Lung (tissue), 12 donors: Measurements from ENCODE around the gene ZNF408. TPM values are rescaled to one million over a fixed set of nuclear protein-coding genes. Genes with fewer than 3 reads are reported as not detected.

ENCODE experiments used
- ATAC-seq: fragments of 200-7000 bp; cut with Tn5 transposase; one replicate; pipeline ENCODE4 v1.9.1; 2020; ENCODE audit warnings: moderate number of reproducible peaks; ENCODE audit not compliant: insufficient read depth, low FRiP score
- DNase-seq, 3 donors: peaks; one replicate each; pipeline ENCODE4 v3.0.0-alpha.2; 2013 to 2017
- H3K27ac ChIP-seq, 2 donors: one replicate each; pipeline ENCODE4 v1.5.1; 2013; ENCODE audit warnings: mild to moderate bottlenecking in 2 of 2, moderate library complexity in 2 of 2, control low read depth in 1 of 2, inconsistent platforms in 1 of 2, low read depth in 1 of 2, low read length in 1 of 2
- H3K27me3 ChIP-seq, 3 donors: one replicate each; pipeline ENCODE4 v1.5.1; 2013; ENCODE audit warnings: low read length in 2 of 3; ENCODE audit not compliant: control insufficient read depth in 3 of 3, insufficient read depth in 3 of 3
- H3K36me3 ChIP-seq, 4 donors: one replicate each; pipeline ENCODE4 v1.5.1; 2013; ENCODE audit warnings: low read length in 4 of 4, mild to moderate bottlenecking in 1 of 4, moderate library complexity in 1 of 4; ENCODE audit not compliant: control insufficient read depth in 4 of 4, insufficient read depth in 4 of 4
- H3K4me1 ChIP-seq, 5 donors: one replicate each; pipeline ENCODE4 v1.5.1; 2013; ENCODE audit warnings: low read length in 5 of 5, mild to moderate bottlenecking in 2 of 5, moderate library complexity in 1 of 5; ENCODE audit not compliant: control insufficient read depth in 5 of 5, insufficient read depth in 5 of 5
- H3K4me3 ChIP-seq: one replicate; pipeline ENCODE4 v1.5.1; 2013; ENCODE audit warnings: mild to moderate bottlenecking, control low read depth, moderate library complexity
- H3K9ac ChIP-seq, 2 donors: one replicate each; pipeline ENCODE4 v1.5.1; 2013; ENCODE audit warnings: low read length in 2 of 2, control low read depth in 1 of 2; ENCODE audit not compliant: insufficient read depth in 1 of 2
- H3K9me3 ChIP-seq, 4 donors: one replicate each; pipeline ENCODE4 v1.5.1; 2013; ENCODE audit warnings: low read length in 3 of 4, mild to moderate bottlenecking in 1 of 4, moderate library complexity in 1 of 4; ENCODE audit not compliant: control insufficient read depth in 4 of 4, insufficient read depth in 3 of 4
- WGBS, 2 donors: extraction: QIAGEN DNeasy Blood & Tissue Kit; methylation state at CpG; one replicate each; pipeline ENCODE4 v1.1.7; 2013; 5-methylcytosine and 5-hydroxymethylcytosine counted together
- polyA plus RNA-seq, 2 donors: library from polyadenylated mRNA; stranded (reverse); fragments of 200-250 nt; gene quantifications; one replicate each; pipeline ENCODE4 v1.2.1, GENCODE V29; 2013
- total RNA-seq, 2 donors: library from RNA; depleted of rRNA in 1 of 2; stranded (reverse); fragments of >200 nt in 1 of 2; gene quantifications; one replicate each; pipeline ENCODE4 v1.2.1, GENCODE V29; 2014 to 2021
- TF ChIP-seq, protein P1 (sequence below): IDR thresholded peaks from 2 replicates; pipeline ENCODE4 v1.5.1; 2012; ENCODE audit warnings: mild to moderate bottlenecking; ENCODE audit errors: control extremely low read depth, extremely low read depth
- donor health status: control.
- donor health status: control.
- donor health status: Bipolar disorder and iron deficiency.
- donor health status: healthy.
- donor health status: DM: yes; HTN: yes; CAD: no.

Gene ZNF408
- total and polyA plus RNA-seq, 4 donors = 3.2 to 12.7 (median 6.9) TPM

DNA sequence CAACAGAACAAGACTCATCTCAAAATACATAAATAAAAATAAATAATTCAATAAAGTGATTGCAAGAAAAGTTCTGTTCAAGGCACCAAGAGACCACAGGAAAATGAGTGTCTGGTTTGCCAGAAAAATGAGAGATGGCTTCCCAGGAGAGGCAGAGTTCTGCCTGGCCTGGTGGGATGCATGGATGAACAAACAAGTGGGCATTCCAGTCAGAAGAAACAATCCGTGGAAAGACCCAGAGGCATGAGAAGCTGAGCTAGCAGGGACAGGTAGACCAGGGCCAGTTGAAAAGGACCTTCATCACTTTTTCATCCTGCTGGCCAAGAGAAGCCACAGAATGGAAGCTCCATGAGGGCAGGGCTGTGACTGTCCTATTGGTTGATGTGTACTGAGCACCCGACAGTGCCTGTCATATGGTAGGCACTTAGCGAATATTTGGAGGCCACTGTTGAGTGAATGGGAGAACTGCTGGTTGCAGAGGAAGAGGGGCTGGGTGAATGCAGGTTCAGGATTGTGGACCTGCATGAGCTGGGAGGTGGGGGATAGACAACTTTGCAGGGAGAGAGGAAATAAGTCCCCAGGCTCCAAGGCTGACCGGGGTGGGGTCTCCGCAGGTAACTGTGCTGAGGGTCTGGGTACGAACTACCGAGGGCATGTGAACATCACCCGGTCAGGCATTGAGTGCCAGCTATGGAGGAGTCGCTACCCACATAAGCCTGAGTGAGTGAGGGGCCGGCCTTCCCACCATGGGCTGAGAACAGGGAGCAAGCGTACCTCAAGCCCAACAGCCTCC lies 21.9 kb downstream of the ZNF408 start:
- Histone ChIP-seq H3K27me3 (no peaks in the 10 kb centered on the region), H3K9ac (no peak overlapping the region), H3K4me1 (peaks cover 0 to 5% (median 0%) of the 10 kb centered on the region in 5 donors), H3K9me3 (no peaks in the 10 kb centered on the region), H3K27ac (no peak overlapping the region), H3K4me3 (no peak overlapping the region), H3K36me3 (no peaks in the 10 kb centered on the region)
- TF ChIP-seq, protein P1, sequence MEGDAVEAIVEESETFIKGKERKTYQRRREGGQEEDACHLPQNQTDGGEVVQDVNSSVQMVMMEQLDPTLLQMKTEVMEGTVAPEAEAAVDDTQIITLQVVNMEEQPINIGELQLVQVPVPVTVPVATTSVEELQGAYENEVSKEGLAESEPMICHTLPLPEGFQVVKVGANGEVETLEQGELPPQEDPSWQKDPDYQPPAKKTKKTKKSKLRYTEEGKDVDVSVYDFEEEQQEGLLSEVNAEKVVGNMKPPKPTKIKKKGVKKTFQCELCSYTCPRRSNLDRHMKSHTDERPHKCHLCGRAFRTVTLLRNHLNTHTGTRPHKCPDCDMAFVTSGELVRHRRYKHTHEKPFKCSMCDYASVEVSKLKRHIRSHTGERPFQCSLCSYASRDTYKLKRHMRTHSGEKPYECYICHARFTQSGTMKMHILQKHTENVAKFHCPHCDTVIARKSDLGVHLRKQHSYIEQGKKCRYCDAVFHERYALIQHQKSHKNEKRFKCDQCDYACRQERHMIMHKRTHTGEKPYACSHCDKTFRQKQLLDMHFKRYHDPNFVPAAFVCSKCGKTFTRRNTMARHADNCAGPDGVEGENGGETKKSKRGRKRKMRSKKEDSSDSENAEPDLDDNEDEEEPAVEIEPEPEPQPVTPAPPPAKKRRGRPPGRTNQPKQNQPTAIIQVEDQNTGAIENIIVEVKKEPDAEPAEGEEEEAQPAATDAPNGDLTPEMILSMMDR = no peak
- 85 to 91% methylated on average over 11 of the region's 11 CpGs for WGBS, 2 donors
- DNase-seq = no peak
- no peak for ATAC-seq

DNA sequence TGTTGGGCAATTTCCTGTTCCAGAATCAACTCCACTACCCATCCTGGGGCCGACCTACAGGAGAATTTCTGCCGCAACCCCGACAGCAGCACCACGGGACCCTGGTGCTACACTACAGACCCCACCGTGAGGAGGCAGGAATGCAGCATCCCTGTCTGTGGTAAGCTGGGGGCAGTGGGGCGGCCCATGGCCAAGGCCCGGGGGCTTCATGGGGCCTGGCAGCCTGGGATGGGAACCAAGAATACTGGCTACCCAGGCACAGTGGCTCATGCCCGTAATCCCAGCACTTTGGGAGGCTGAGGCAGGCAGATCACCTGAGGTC lies 22.5 kb downstream of the ZNF408 start:
- no peak for ATAC-seq
- H3K4me3 ChIP-seq = no peak overlapping the region
- H3K27ac ChIP-seq = no peak overlapping the region
- no peak for DNase-seq
- H3K9me3 ChIP-seq = no peaks in the 10 kb centered on the region
- H3K27me3 ChIP-seq = no peaks in the 10 kb centered on the region
- TF ChIP-seq, protein P1 = no peak
- H3K36me3 ChIP-seq = no peaks in the 10 kb centered on the region
- H3K9ac ChIP-seq = no peak overlapping the region
- H3K4me1 ChIP-seq = peaks cover 0 to 2% (median 0%) of the 10 kb centered on the region in 5 donors
- 52 to 82% methylated on average over 8 of the region's 8 CpGs for WGBS, 2 donors

DNA sequence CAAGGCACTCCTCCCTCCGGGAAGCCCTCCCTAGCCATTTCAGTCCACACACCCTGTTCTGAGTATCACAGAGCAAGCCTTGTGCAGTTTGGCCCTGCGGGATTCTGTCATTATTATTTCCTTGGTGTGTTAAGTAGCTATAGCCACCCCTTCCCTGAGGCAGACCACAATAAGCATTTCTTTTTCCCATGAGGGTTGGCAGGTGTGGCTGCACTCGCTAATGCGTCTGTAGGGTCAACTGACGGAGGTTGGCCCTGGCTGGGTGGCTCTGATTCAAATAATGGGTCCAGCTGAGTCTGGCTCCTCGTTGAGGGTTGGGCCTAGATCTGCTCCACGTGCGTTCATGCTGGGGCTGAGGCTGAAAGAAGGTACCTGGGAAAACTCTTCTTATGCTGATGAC lies 23.3 kb downstream of the ZNF408 start:
- H3K36me3 ChIP-seq = no peaks in the 10 kb centered on the region
- ATAC-seq = no peak
- no peak overlapping the region for H3K4me3 ChIP-seq
- no peaks in the 10 kb centered on the region for H3K9me3 ChIP-seq
- no peak overlapping the region for H3K9ac ChIP-seq
- no peak for DNase-seq
- H3K27ac ChIP-seq = no peak overlapping the region
- TF ChIP-seq, protein P1 = no peak
- H3K4me1 ChIP-seq = no peaks in the 10 kb centered on the region
- WGBS, 2 donors = 74 to 79% methylated on average over 8 of the region's 8 CpGs
- H3K27me3 ChIP-seq = no peaks in the 10 kb centered on the region
